Hematopoietic multipotent progenitor cell treated with erythropoietin and hydrocortisone succinate and interleukin-3 and kit ligand, for 6 days (in vitro differentiated cells): ENCODE results near the gene POLD2.
"Not testable (repeated sequence)": the region's sequence is repeated elsewhere in the genome, so short reads cannot be mapped to it uniquely, and the experiment has no call there.

Experiments used
- DNase-seq: peaks from one replicate; pipeline ENCODE4 v3.0.0-alpha.2; 2015

POLD2 gene

DNA sequence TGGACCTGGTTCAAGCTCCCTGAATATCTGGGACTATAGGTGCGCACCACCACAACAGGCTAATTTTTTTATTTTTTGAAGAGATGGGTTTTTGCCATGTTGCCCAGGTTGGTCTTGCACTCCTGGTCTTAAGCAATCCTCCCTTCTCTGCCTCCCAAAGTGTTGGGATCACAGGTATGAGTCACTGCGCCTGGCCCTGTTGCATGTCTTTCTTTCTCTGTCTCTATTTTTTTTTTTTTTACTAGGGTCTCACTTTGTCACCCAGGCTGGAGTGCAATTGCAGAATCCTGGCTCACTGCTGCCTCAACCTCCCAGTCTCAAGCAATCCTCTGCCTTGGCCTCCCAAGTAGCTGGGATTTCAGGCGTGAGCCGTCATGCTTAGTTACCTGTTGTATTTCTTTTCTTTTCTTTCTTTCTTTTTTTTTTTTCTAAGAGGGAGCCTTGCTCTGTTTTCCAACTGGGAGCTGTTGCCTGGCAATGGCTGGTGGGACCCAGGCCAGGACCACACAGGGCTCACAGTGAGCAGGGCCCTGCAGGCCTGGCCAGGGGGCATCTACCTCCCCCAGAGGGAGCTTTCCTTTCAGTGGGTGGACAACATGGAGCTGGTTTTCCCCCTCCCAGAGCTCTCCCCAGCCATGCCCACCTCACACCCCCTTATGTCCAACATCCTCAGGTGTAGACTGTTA lies 11.7 kb upstream of the POLD2 start:
- no peak for DNase-seq

DNA sequence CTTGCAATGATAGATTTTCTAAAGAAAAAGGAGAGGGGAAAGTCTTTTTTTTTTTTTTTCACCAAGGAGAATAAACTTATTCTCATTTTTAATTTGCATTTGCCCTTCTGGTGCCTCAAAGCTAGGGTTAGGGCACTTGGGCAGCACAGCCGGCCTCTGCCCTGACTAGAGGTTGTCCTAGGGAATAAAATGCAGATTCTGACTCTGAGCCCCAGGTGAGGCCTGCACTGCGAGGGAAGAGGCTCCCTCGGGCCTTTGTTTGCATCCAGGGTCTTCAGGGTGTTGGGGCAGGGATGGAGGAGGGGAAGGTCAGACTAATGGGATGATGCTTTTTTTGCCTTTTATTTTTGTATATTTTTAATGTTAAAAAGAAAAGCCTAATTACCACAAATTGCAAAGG lies 9.9 kb upstream of the POLD2 start:
- no peak for DNase-seq

DNA sequence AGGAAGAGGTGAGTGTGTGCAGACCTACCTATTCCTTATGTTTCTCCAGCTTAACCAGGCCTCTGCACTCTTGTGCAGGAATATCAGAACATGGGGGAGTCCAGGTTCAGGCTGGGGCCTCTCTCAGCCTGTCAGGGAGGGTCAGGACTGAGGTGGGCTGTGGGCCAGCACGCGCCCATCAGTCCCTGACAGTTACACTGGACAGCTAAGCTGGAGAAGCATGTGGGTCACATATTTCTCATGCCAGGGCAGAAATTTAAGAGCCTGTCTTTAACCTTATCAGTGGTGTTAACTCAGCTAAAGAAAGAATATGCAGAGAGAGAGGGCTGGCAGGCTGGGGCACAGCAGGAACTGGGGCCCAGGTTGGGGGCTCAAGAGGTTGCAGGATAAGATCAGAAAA lies 8.7 kb upstream of the POLD2 start:
- no peak for DNase-seq

DNA sequence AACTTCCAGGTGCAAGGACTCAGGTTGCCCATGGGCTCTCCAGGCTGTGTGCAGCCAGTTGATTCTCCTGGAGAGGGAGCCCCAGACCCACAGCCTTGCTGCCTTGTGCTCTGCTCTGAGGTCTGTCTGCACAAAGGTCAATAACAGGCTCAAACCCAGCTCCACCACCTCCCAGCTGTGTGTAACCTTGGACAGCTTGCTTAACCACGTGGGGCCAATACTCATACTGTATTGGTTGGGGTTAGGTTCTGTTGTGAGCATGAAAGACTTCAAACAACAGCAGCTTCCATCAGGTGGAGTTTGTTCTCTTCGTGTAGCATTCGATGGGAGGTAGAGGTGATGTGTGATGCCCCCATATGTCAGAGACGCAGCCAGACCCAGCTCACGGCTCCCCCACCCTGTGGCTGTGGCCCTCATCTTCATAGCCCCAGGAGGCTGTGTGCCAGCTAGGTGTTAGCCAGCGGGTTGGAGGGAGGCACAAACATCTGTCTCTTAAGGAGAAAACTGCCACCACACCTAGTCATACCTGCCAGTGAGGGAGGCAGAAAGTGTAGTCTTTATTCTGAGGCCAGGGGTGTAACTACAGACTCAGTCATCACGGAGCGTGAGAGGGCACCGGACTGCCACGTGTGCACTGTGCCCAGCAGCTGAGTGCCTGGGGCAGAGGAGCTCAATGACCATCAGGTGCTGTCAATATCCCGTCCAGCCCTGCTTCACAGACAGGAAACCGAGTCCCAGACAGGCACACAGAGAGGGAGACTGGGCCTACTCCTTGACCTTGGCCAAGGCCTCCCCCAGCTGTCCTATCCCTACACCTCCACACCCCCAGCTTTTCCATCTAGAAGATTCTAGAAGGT lies 8.1 kb upstream of the POLD2 start:
- peak; percentile 36 for DNase-seq

DNA sequence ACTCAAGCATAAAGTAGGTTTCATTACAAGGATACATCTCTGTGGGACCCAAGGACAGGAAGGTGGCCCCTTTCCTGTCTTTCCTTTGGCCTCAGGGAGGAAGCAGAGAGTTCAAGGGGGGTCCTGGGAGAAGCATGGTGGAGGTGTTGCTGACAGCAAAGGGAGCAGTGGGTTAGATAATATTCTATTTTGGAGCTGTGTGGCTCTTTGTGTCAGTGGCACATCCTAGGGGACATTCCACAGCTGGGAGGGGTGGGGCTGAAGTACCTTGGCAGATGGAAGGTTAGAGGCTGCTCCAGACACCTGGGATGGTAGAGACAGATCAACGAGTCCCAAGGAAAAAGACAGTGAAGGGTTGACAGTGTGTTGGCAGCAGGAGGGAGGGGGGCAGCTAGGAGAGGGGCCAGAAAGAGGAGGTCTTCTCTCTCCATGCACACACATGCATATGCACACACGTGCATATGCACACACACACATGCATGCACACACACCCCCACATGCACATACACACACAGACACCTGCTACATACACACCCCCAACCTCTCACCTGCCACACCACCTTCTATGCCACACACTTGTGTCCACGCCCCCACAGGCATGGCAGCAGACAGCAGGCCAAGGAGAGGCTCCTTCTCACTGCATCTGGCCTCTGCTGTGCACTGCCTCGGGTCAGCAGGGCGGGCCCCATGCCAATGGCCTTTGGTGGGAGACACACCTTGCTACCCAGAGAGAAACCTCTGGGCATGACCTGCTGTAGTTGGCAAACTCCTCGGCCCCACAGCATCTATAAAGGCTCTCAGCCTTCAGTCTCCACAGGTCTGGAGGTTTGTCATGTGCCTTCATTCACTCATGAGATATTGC lies 5.6 kb upstream of the POLD2 start:
- DNase-seq, result no peak

DNA sequence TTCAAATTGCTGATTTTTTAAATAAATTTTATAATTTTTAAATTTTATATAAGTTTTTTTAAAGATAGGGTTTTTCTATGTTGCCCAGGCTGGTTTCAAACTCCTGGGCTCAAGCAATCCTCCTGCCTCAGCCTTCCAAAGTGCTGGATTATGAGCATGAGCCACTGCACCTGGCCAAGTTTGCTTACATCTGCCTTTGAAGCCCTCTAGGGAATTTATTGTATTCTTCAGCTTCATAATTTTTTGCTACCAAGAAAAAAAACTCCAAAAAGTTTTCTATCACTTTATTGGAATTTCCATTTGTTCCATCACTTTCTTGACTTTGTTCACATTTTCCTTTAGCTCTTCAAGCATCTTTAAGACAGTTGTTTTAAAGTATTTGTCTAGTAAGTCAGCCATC lies 3.8 kb upstream of the POLD2 start:
- no peak for DNase-seq

DNA sequence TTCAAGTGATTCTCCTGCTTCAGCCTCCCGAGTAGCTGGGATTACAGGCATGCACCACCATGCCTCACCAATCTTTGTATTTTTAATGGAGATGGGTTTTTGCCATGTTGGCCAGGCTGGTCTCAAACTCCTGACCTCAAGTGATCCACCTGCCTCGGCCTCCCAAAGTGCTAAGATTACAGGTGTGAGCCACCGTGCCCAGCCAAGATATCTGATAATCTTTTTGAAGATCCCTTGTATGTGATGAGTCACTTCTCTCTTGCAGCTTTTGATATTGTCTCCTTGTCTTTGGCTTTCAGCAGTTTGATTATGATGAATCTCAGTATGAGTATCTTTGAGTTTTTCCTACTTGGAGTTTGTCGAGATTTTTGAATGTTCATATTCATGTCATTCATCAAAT lies 3.2 kb upstream of the POLD2 start:
- DNase-seq, result not testable (repeated sequence)

DNA sequence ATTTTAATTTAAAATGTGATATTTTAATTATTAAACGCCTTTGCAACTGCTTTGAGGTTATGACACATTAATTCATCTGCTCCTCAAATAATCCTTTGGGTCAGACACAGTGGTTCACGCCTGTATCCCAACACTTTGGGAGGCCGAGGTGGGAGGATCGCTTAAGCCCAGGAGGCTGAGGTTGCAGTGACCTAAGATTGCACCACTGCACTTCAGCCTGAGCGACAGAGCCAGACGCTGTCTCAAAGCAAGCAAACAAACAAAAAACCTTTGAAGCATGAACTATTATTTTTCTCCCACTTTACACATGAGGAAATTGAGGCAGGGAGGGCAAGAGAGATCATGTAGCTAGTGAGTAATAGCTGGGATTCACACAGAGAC lies 1.5 kb upstream of the POLD2 start:
- DNase-seq, result no peak

DNA sequence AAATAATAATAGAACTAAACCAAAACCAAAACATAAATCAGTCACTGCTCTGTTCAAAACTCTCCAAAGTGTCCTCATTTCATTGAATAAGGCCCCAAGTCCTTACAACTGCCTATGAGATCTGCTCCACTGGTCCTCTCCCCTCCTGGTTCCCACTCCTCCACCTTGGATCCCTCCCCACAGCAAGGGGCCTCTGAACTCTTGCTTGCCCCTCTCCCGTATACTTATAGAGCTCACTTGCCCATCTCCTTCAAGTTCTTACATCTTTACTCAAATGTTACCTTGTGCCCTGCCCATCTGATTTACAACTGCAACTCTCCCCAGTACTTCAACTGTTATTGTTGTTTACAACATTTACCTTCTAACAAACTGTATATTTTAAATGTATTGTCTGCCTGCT lies 819 bp downstream of the POLD2 start:
- no peak for DNase-seq

DNA sequence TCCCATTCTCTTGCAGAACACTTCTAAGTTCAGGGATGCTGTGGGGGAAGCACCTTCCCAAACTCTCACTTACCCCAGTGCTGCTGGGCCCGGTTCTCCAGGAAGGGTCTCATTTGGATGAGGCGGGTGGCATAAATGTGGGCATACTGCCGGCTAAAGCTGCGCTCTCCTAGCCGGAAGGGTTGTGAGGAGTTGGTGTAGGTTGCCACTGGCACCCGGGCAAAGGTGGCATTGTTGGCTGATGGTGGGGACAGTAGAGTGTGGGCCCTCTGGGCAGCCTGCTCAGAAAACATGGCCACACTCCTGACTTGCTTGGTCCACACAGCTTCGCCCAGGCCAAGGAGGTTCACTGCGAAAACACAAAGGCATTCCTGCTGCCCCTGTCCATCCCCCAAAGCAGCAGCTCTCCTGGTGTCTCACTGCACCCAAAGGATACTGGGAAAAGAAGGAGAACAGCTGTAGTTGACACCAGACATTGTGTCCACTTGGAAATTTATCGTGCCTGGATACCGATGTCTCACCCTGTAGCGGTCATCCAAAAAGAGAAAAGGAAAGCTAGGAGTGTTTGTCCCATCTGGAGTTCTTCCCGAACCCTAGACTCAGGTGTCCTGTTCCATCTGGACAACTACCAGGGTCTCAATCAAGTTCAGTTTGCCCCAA lies 1.5 kb downstream of the POLD2 start:
- no peak for DNase-seq

DNA sequence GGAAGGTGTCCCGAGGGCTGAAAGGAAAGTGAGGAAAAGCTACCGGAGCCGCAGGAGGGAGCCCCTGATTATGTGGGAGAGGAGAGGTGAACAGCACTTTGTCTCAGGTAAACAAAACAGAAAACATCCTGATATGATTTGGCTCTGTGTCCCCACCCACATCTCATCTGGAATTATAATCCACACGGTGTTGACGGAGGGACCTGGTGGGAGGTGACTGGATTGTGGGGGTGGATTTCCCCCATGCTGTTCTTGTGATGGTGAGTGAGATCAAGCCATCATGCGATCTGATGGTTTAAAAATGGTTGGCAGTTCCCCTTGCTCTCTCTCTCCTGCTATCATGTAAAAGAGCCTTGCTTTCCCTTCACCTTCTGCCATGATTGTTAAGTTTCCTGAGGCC lies 3.0 kb downstream of the POLD2 start:
- DNase-seq, result no peak

DNA sequence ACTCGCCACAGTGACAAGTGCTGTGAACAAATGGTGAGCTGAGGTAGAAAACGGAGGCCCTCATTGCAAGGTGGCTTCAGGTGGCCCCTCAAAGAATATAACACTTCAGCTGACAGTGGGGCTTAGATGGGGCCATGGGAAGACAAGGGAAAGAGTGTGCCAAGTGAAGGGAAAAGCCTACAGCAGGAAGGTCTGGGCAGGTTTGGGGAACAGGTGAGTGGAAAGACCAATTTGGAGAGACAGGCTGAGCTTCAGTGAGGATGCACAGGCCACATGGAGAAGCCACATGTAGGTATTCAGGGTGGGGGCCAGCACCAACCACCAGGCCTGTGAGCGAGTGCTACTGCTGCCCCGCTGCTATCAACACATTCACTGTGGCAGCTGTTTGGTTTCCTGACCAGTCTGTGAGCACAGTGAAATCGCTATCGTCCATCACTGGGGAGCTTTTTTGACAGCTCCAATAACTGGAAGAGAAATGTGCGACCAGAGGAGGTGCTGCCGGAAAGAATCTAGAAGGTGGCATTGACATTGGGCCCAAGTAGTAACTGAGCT lies 3.4 kb downstream of the POLD2 start:
- no peak for DNase-seq

DNA sequence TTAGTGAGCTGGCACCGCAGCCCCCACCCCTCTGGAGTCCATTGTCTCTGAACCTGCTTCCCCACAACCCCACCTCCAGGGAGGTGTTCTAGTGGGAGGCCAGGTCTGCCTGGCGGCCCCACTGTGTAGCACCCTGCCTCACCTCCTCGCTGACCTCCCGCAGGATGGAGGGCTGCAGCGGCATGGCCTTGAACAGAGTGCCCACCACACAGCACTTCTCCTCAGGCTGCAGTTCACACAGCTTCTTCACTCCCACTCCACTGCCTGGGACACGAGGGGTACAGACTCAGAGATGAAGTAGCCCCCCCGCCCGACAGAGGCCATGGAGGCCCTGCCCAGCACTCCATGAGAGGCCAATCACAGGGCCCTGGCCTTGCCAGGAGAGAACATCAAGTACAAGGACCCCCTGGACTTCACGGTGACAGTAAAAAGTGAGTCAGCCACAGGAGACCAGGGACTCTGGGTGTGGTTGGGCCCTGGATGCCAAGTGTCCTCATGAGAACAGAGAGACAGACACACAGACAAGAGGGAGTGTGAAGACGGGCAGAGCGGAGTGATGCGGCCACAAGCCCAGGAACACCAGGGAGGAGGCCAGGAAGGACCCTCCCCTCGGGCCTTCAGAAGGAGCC lies 5.4 kb downstream of the POLD2 start:
- no peak for DNase-seq

DNA sequence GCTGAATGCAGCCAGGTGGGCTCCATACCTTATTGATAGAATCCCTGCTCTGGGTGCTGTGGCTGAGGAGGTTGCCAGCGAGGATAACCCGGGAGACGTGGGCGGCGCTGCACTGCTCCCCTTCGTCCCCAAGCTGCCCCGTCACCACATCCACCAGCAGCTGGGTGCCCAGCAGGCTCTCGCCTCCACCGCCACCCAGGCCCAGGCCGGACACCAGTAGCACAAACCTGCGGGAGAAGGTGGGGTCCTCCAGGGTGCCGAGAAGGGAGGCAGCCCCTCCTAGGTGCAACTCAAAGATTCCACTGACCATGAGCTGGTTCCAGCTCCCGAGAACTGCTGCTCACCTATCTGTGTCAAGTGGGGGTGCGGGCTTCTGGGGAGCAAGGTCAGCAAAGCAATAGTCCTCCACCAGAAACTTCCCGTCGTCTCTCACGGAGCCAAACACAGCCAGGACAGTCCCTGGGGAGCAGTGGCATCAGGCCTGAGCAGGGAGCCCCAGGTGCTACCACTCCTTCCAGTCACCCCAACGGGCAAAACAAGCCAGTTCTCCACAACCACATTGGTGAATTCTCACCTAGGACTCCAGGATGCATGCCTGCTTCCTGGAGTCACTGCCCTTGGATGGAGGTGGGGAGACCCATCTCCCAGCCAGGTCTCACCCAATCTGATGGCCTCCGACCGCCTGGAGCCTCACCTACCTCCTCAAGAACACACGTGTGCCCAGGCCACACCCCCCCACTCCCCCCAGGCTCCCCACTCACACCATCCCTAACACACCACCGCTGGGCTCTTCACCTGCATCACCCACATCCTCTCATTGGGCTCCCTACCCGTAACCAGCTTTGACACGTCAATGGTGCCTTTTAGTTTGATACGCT lies 6.3 kb downstream of the POLD2 start:
- DNase-seq, result no peak

DNA sequence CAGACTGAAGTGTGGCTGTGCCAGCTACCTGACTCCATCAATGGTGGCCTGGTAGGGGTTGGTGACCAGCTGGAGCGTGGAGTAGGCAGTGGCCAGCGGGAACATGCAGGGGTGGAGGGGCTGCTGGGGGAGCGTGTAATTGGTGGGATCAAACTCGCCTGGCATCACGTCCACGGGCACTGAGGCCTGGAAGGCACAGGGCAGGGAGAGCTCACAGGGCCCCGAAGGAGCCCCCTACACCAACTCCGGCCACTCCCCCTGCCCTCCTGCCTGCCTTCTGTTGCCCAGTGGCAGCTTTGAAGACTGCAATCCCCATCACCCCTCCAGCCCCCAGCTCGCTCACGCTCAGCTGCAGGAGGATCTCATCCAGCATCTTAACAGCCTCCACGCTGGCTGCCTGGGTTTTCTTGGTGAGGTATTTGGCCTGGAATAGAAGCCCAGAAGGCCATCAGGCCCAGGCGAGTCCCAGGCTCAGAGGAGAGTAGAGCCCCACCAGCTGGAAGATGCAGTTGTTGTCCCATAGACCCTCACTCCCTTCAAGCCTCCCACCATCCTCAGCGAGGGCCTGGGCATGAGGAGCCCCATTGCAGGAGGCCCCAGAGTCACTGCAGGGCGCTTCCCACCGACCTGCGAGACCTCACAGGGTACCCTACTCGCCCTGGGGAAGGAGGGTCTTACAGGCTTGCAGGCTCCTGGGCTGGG lies 7.1 kb downstream of the POLD2 start:
- no peak for DNase-seq

DNA sequence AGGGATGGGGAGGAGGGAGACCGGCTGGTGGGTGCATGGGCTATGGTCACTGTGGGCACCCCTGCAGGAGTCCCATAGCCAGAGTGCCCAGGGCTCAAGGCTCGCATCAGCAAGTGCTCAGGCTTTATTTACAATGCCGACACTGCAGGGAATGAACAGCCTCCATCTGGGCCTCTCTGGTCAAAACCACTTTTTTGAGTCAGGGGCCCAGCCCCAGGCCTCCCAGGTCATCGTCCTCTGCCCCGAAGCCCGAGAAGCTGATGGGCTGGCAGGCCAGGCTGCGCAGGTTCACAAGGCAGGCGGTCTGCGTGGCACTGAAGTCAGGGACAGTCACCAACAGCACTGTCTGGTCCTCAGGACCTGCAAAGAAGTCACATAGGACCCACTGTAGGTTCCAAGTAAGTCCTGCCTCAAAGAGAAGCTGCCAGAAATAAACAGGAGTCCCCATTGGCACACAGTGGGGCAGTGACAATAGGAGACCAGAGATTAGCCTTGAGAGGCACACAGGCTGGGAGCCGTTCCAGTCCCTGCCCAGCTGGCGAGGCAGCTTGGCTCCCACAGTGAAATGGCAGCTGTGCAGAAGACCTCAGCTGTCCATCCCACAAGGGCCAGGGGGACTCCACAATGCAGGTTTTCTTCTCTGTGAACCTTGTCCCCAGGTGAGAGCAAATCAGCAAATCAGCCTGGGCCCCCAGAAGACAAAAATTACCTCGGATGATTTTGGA lies 8.6 kb downstream of the POLD2 start:
- no peak for DNase-seq

DNA sequence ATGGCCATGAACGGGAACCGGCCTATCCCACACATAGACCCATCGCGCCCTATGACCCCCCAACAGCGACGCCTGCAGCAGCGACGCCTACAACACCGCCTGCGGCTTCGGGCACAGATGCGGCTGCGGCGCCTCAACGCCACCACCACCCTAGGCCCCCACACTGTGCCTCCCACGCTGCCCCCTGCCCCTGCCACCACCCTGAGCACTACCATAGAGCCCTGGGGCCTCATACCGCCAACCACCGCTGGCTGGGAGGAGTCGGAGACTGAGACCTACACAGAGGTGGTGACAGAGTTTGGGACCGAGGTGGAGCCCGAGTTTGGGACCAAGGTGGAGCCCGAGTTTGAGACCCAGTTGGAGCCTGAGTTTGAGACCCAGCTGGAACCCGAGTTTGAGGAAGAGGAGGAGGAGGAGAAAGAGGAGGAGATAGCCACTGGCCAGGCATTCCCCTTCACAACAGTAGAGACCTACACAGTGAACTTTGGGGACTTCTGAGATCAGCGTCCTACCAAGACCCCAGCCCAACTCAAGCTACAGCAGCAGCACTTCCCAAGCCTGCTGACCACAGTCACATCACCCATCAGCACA lies 9.5 kb downstream of the POLD2 start:
- DNase-seq, result no peak

DNA sequence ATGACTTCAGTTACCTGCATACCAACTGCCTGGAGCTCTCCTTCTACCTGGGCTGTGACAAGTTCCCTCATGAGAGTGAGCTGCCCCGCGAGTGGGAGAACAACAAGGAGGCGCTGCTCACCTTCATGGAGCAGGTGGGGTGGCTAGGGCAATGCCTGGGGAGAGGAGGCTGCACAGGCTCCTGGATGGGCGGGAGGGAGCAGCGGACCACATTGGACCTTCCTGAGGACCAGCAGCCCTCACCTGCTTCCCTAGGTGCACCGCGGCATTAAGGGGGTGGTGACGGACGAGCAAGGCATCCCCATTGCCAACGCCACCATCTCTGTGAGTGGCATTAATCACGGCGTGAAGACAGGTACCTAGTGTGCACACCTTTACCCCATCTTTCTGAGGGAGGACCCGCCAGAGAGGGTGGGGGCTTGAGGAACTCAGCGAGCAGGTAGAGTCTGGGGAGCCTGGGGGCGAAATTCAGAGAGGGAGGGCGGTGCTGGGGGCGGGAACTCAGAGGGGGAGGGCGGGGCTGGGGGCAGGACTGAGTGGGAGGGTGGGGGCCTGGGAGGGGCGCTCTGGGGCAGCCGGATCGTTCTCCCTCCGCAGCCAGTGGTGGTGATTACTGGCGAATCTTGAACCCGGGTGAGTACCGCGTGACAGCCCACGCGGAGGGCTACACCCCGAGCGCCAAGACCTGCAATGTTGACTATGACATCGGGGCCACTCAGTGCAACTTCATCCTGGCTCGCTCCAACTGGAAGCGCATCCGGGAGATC lies 10.2 kb downstream of the POLD2 start:
- DNase-seq, result no peak
